ENCODE results near the gene RIN3. TPM values are rescaled to one million over a fixed set of nuclear protein-coding genes. Genes with fewer than 3 reads are reported as not detected.

Gene RIN3
- total and polyA plus RNA-seq, 10 of the 15 experiments (the other 5 are each of a cell fraction or from before 2014, with no cell fraction given): 0.91 to 23.3 (median 6.3) TPM

GRCh38 chr14:92724516-92725340 lies 211.1 kb downstream of the RIN3 start:
- in situ Hi-C loops (cut with MboI): no loop called here
- peaks cover 0 to 8% of the 10 kb centered on the region in 2 experiments; a peak in 1 of 4 replicates for H3K36me3 ChIP-seq (ENCODE audit: control insufficient read depth in 2 of 2, insufficient read depth in 2 of 2, low read length in 1 of 2)
- ChIA-PET SMC1A (ENCODE audit: uncharacterized antibody, unreplicated experiment) (interaction anchor here (0.6 to 1.3 kb wide), 3 partner anchors 47 to 97 kb away, joined by 3 read pairs; no protein-coding TSS in a partner anchor), POLR2A (no interaction called here), RAD21 (ENCODE audit: unreplicated experiment) (interaction anchor here (0.5 to 0.9 kb wide), 2 partner anchors 10 to 26 kb away, joined by 3 read pairs; no protein-coding TSS in a partner anchor), CTCF (interaction anchor here (0.6 to 1.7 kb wide), 4 partner anchors 9 to 636 kb away, joined by 3 to 6 read pairs (median 4); no protein-coding TSS in a partner anchor)
- no peak overlapping the region for H3K4me3 ChIP-seq
- no peak overlapping the region for H3K27ac ChIP-seq (ENCODE audit: control insufficient read depth, insufficient read depth)
- WGBS (ENCODE audit: insufficient coverage, insufficient replicate concordance, low lambda C conversion rate, missing lambda C conversion rate): 96% methylated on average over 14 of the region's 14 CpGs
- H4K20me1 ChIP-seq (ENCODE audit: control insufficient read depth, insufficient read depth): no peaks in the 10 kb centered on the region; the same call in 1 of the 2 replicates
- no TSS peak for BruUV-seq (replicated peaks)
- no peaks in the 10 kb centered on the region; the same call in 2 of the 3 replicates for H3K9me3 ChIP-seq (replicated peaks; ENCODE audit: control insufficient read depth, insufficient read depth, low read length)
- H3K9ac ChIP-seq (ENCODE audit: control insufficient read depth, insufficient read depth, low read length): no peak overlapping the region
- TF ChIP-seq EP300 (IDR thresholded peaks at IDR 0.05; ENCODE audit: borderline replicate concordance in 1 of 2, control insufficient read depth in 1 of 2, low read depth in 2 of 2, low read length in 2 of 2): no peak
- no peak for TF ChIP-seq IKZF1 (conservative IDR thresholded peaks at IDR 0.05)
- no peak for TF ChIP-seq IKZF2 (IDR thresholded peaks at IDR 0.05)
- no peak for TF ChIP-seq STAT1 (conservative IDR thresholded peaks at IDR 0.05)
- no peak for TF ChIP-seq ASH2L (IDR thresholded peaks at IDR 0.05; ENCODE audit: borderline replicate concordance, low read depth)
- no peak for TF ChIP-seq CREB1 (IDR thresholded peaks at IDR 0.05; ENCODE audit: low read depth)
- TF ChIP-seq RELB (IDR thresholded peaks at IDR 0.05; ENCODE audit: low read depth): no peak
- no peak for TF ChIP-seq SIN3A (IDR thresholded peaks at IDR 0.05; ENCODE audit: low read depth, low read length)
- no peak for TF ChIP-seq KDM1A (IDR thresholded peaks at IDR 0.05; ENCODE audit: borderline replicate concordance)
- peaks cover 11% of the 10 kb centered on the region for H3K4me1 ChIP-seq (ENCODE audit: control insufficient read depth, insufficient read depth, low read length)
- intact Hi-C loops (cut with micrococcal nuclease; ENCODE audit: unreplicated experiment): no loop called here
- no peak for ATAC-seq
- H2AFZ ChIP-seq (ENCODE audit: control insufficient read depth, low read depth, low read length): no peak overlapping the region
- H3K4me2 ChIP-seq (ENCODE audit: control insufficient read depth, insufficient read depth): no peak overlapping the region
- no peaks in the 10 kb centered on the region for H3K79me2 ChIP-seq (ENCODE audit: control insufficient read depth, insufficient read depth, low read length)
- DNase-seq (ENCODE audit: low read depth, low spot score): no peak
- no peak for FAIRE-seq
- H3K27me3 ChIP-seq (replicated peaks in 1 of 2; ENCODE audit: control insufficient read depth in 2 of 2, insufficient read depth in 2 of 2, low read length in 1 of 2): no peaks in the 10 kb centered on the region
